HPDE6-E6E7 (cell line): ENCODE data around the gene BACH2.
"Not testable (repeated sequence)": the region's sequence is repeated elsewhere in the genome, so short reads cannot be mapped to it uniquely, and the experiment has no call there.

Experiments
- DNase-seq: peaks from one replicate; pipeline ENCODE4 v3.0.0; 2011; ENCODE audit warnings: missing footprints; ENCODE audit errors: extremely low spot score

BACH2 gene

DNA sequence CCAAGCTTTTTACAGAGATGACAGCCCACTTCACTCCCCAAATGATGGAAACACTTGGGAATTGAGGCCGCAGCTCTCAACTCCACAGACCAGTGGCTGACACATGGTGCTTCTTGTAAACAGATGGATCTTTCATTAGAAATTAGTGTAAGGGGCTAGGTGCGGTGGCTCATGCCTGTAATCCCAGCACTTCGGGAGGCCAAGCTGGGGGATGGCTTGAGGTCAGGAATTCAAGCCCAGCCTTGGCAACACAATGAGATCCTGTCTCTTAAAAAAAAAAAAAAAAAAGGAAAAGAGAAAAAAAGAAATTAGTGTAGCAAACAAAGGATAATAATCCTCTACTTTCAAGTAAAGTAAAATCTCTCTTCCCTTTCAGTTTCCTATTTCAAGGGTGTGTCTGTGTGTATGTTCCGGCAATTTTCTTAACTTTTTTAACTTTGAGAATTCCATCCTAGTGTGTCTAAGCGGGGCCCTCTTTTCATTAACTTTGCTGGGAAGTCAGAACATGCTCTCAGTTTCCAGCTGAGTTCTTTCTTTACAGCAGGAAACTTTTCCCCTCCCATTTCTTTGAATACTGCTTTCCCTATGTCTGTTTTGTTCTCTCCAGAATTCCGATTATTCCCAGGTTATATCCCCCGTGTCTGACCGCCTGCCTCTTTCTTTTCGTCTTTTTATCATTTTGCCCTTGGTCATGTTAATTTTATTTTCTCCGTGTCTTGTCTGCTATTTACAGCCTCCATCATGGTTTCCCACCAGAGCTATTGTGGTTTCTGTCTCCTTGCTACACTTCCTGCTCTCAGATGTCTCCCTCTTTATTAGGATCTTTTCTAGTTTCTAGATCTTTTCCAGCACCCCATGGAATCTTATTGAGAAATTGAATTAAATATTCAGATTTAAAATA lies 386.4 kb downstream of the BACH2 start:
- not testable (repeated sequence) for DNase-seq

DNA sequence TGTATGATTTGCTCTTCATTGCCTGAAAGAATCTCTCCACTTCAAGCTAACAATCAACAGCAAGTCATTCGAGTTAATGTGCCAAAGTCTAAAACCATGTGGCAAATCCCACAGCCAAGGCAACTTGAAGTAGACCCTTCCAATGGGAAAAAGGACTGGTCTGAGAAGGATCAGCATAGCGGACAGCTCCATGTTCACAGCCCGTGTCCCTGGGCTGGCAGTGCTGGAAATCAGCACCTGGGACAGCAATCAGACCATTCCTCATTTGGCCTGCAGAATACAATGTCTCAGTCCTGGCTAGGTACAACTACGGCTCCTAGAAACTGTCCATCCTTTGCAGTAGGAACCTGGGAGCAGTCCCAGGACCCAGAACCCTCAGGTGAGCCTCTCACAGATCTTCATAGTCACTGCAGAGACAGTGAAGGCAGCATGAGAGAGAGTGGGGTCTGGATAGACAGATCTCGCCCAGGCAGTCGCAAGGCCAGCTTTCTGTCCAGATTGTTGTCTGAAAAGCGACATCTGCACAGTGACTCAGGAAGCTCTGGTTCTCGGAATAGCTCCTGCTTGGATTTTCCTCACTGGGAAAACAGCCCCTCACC lies 401.3 kb downstream of the BACH2 start:
- DNase-seq: peak; percentile 49

DNA sequence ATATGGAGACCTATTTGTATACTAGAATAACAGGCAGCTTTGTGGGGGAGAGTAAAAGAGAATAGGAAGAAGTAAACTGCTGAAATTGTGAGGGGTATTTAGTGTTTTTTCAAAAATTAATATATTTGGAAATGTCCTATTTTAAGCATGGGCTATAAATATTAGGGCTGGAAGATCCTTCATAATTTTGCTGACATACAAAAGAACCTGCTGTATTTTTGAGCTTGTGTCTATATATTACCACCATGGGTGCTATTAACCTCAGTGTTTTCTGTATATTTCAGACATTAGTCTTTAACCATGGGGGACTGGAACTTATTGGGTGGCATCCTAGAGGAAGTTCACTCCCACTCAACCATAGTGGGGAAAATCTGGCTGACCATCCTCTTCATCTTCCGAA lies 402.5 kb downstream of the BACH2 start, which contains the start of gene GJA10:
TSS of gene GJA10 (plus strand) at position 301 of the 400 bp plus-strand sequence. CDS start at position 301, 0 bp downstream.
- DNase-seq: no peak

DNA sequence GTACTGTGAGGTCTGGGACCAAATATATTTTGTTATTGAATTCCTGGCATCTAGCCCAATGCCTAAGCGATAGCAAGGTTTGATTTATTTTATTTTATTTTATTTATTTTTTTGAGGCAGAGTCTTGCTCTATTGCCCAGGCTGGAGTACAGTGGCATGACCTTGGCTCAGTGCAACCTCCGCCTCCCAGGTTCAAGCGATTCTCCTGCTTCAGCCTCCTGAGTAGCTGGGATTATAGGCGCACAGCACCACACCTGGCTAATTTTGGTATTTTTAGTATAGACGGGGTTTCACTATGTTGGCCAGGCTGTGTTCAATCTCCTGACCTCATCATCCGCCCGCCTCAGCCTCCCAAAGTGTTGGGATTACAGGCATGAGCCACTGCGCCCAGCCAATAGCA lies 404.1 kb downstream of the BACH2 start:
- DNase-seq: not testable (repeated sequence)

DNA sequence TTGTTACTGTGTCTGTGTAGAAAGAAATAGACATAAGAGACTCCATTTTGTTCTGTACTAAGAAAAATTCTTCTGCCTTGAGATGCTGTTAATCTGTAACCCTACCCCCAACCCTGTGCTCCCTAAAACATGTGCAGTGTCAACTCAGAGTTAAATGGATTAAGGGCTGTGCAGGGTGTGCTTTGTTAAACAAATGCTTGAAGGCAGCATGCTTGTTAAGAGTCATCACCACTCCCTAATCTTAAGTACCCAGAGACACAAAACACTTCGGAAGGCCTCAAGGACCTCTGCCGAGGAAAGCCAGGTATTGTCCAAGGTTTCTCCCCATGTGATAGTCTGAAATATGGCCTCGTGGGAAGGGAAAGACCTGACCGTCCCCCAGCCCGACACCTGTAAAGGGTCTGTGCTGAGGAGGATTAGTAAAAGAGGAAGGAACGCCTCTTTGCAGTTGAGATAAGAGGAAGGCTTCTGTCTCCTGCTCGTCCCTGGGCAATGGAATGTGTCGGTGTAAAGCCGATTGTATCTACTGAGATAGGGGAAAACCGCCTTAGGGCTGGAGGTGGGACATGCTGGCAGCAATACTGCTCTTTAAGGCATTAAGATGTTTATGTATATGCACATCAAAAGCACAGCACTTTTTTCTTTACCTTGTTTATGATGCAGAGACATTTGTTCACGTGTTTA lies 405.7 kb downstream of the BACH2 start:
- not testable (repeated sequence) for DNase-seq

DNA sequence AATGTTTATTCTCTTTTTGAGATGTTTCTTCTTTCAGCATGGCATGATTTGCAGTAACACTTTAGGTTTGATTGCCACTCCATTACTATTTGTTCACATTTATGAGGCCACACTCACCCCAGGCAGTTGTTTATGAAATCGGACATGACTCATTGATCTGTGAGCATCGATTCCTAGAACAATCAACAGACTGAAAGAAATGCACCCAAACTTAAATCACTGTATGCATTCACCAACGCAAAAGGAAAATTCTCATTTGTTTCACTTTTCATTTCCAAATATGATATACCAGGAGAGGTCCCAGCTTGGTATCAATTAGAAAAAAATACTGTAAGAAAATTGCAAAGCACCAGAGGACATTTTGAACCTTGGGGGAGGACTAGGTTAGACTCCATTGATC lies 407.8 kb downstream of the BACH2 start:
- no peak for DNase-seq

DNA sequence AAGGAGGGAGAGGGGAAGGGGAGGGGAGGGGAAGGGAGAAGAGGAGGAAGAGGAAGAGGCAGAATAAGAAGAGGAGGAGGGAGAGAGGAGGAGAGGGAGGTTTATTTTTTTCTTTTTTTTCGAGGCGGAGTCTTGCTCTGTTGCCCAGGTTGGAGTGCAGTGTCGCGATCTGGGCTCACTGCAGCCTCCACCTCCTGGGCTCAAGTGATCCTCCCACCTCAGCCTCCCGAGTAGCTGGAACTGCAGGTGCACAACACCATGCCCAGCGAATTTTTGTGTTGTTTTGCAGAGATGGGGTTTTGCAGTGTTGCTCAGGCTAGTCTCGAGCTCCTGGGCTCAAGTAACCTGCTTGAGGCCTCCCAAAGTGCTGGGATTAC lies 408.5 kb downstream of the BACH2 start:
- DNase-seq: no peak

DNA sequence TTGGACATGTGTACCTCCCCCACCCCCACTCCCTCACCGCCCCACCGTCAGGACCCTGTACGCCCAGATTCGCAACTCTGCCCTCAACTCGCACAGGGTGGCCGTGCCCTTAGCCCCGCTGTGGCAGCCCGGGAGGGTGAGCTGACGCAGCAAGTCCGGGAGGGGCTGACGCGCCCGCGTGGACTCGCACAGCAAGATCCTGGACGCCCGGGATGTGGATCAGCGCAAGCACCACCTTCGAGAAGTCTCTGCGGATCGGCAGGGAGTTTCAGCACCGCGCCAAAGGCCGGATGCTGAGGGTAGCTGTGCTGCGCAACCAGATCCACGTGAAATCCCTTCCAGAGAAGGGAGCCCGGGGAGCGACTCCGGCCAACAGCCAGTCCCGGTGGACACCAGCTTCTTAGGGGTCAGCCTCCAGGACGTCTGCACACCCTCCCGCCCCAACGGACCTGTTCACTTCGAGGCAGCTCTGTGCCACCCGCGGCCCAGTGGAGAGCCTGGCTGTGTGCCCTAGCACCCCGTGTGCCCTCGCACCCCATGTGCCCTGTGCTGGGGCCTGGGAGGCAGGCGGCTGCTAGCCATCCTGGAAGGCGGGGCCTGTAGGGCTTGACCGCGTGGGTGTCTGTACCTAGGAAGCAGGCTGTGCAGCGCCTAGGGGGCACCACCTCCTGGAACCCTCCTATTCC lies 409.0 kb downstream of the BACH2 start:
- no peak for DNase-seq

DNA sequence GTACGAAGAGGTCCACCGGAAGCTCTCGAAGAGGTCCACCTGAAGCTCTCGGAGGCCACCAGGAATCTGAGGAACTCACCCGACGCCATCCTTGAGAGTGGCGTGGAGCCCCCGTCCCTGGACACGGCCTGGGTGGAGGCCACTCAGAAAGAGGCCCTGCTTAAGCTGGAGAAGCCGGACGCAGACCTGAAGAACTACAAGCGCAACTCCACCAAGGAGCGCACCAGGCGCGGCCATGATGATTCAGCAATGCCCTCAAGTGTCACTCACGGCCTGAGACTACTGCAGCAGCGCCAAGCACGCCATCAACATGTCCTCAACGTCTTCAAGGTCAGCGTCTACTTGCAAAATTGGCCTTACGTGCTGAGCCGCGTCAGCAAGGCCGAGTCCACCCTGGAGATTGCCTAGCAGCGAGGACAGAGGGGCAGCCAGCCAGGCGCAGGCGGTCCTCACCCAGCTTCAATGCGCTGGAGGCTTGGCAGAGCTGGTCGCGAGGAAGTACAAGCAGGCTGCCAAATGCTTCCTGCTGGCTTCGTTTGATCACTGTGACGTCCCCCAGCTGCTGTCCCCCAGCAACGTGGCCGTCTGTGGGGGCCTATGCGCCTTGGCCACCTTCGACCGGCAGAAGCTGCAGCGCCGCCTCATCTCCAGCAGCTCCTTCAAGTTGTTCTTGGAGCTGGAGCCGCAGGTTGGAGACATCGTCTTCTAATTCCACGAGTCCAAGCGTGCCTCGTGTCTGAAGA lies 410.1 kb downstream of the BACH2 start:
- DNase-seq: no peak
